HepG2 (cell line): ENCODE data around the gene FAM78A. TPM values are rescaled to one million over a fixed set of nuclear protein-coding genes. Genes with fewer than 3 reads are reported as not detected.
A peak's percentile ranks its signal among the peaks of the same experiment; 100 is the strongest.
"Not testable (repeated sequence)": the region's sequence is repeated elsewhere in the genome, so short reads cannot be mapped to it uniquely, and the experiment has no call there.

ENCODE experiments used
- ATAC-seq: fragments of 200-7000 bp; cut with Tn5 transposase; 3 replicates; pipeline ENCODE4 v1.9.1; 2020; ENCODE audit warnings: mild to moderate bottlenecking, moderate library complexity
- BruUV-seq: library from RNA; stranded (reverse); fragments of 400-500 nt; replicated peaks from 2 replicates; lab custom pipeline; 2021; lab: Mats Ljungman, UMichigan
- CTCF ChIA-PET: fragments of 300-600 bp; formaldehyde crosslinking; extraction: SDS; loops from one replicate; lab custom pipeline; 2021; ENCODE audit warnings: low total read pairs, inconsistent platforms, low intra/inter-chr PET ratio; lab: Yijun Ruan, JAX
- POLR2A ChIA-PET: fragments of 350-600 bp; sonication (Branson Sonifier 250); formaldehyde crosslinking; loops from one replicate; lab custom pipeline; 2020; ENCODE audit warnings: antibody characterized with exemption, inconsistent platforms; lab: Yijun Ruan, JAX
- DNase-seq: peaks from one replicate; pipeline ENCODE4 v3.0.0-alpha.2; 2015; ENCODE audit warnings: low spot score
- FAIRE-seq: peaks from 3 replicates; lab custom pipeline; 2011; peaks lifted over from hg19 to GRCh38; lab: Jason Lieb, UNC
- H2AFZ ChIP-seq: one replicate; pipeline ENCODE4 v1.6.1; 2011; ENCODE audit warnings: low read length, inconsistent platforms
- H3K27ac ChIP-seq: fragments of 300-600 bp; 3 replicates; pipeline ENCODE4 v1.8.0; 2011; ENCODE audit warnings: mixed run types, mild to moderate bottlenecking, mixed read lengths, low read length, inconsistent platforms; ENCODE audit not compliant: insufficient read depth; ENCODE audit errors: extremely low read length
- H3K27me3 ChIP-seq, 2 experiments: fragments of 200-600 bp in 1 of 2; 2 replicates in 1 of 2; 3 replicates in 1 of 2; pipeline versions ENCODE4 v1.6.0 to v1.8.0; 2011; ENCODE audit warnings: low read length in 2 of 2, mild to moderate bottlenecking in 2 of 2, moderate library complexity in 2 of 2, inconsistent platforms in 1 of 2; ENCODE audit not compliant: insufficient read depth in 2 of 2, control insufficient read depth in 1 of 2
- H3K36me3 ChIP-seq, 2 experiments: fragments of 200-600 bp in 1 of 2; replicated peaks in 1 of 2; 2 replicates in 1 of 2; 3 replicates in 1 of 2; pipeline versions ENCODE4 v1.5.1 to v1.8.0; 2011; ENCODE audit warnings: low read length in 2 of 2, inconsistent platforms in 1 of 2; ENCODE audit not compliant: insufficient read depth in 2 of 2, control insufficient read depth in 1 of 2
- H3K4me1 ChIP-seq: 2 replicates; pipeline ENCODE4 v1.5.1; 2012; ENCODE audit warnings: low read length, inconsistent platforms; ENCODE audit not compliant: insufficient read depth
- H3K4me2 ChIP-seq: 2 replicates; pipeline ENCODE4 v1.6.0; 2011; ENCODE audit warnings: low read depth, low read length, inconsistent platforms
- H3K4me3 ChIP-seq, 3 experiments: fragments of 200-600 bp in 1 of 3; sonication (generic), shearing (Covaris generic) in 1 of 3; replicated peaks in 1 of 3; 2 replicates each; pipeline ENCODE4 v1.5.1; 2011 to 2016; ENCODE audit warnings: low read length in 3 of 3, inconsistent platforms in 2 of 3, low read depth in 2 of 3, mild to moderate bottlenecking in 2 of 3, control low read depth in 1 of 3, mixed read lengths in 1 of 3; ENCODE audit not compliant: insufficient read depth in 1 of 3
- H3K79me2 ChIP-seq: one replicate; pipeline ENCODE4 v1.6.1; 2011; ENCODE audit warnings: low read length, inconsistent platforms; ENCODE audit not compliant: insufficient read depth
- H3K9ac ChIP-seq: 2 replicates; pipeline ENCODE4 v1.6.0; 2011; ENCODE audit warnings: mild to moderate bottlenecking, low read depth, low read length, inconsistent platforms; ENCODE audit not compliant: insufficient read depth
- H3K9me3 ChIP-seq: 2 replicates; pipeline ENCODE4 v1.5.1; 2012; ENCODE audit warnings: mild to moderate bottlenecking, low read length
- H4K20me1 ChIP-seq: 2 replicates; pipeline ENCODE4 v1.6.0; 2011; ENCODE audit warnings: inconsistent platforms, mild to moderate bottlenecking, low read length, moderate library complexity; ENCODE audit not compliant: insufficient read depth
- JUN ChIP-seq: sonication (generic); formaldehyde crosslinking; IDR thresholded peaks from 2 replicates; pipeline ENCODE4 v1.4.0; 2020; ENCODE audit warnings: mild to moderate bottlenecking, missing genetic modification reagents
- PITX1 ChIP-seq: sonication (generic); formaldehyde crosslinking; IDR thresholded peaks from 2 replicates; pipeline ENCODE4 v1.5.1; 2020; ENCODE audit warnings: mild to moderate bottlenecking, missing genetic modification reagents
- SALL1 ChIP-seq: sonication (generic); formaldehyde crosslinking; IDR thresholded peaks from 2 replicates; pipeline ENCODE4 v1.8.0; 2022; ENCODE audit warnings: mild to moderate bottlenecking, missing genetic modification reagents
- TBP ChIP-seq: sonication (generic); formaldehyde crosslinking; IDR thresholded peaks from 2 replicates; pipeline ENCODE4 v1.5.0; 2020; ENCODE audit warnings: missing genetic modification reagents
- TEAD3 ChIP-seq: optimal IDR thresholded peaks from 2 replicates; pipeline ENCODE3; 2016; ENCODE audit warnings: borderline replicate concordance
- ZNF841 ChIP-seq: sonication (generic); formaldehyde crosslinking; IDR thresholded peaks from 2 replicates; pipeline ENCODE4 v1.8.1; 2023; ENCODE audit warnings: missing genetic modification reagents, borderline replicate concordance
- WGBS: methylation state at CpG from one replicate; pipeline ENCODE4 v1.1.6; 2017; ENCODE audit warnings: low lambda C conversion rate; 5-methylcytosine and 5-hydroxymethylcytosine counted together
- in situ Hi-C: cut with HindIII; loops from 2 replicates; pipeline ENCODE4 v1.10.0; 2017; ENCODE audit warnings: low pct_unique_long_range_greater_than_20kb; ENCODE audit not compliant: extremely low pct_ligation_motif_present
- intact Hi-C: fragments of 100-400 bp; cut with micrococcal nuclease; formaldehyde crosslinking; loops from one replicate; pipeline ENCODE4 v1.10.0; 2022; ENCODE audit not compliant: unreplicated experiment
- polyA plus RNA-seq, 8 experiments: library from polyadenylated mRNA; depleted of rRNA in 3 of 8; stranded (reverse) in 7 of 8; unstranded in 1 of 8; fragments of >200 nt; fragmentation: Illumina TruSeq in 4 of 8; extraction: Trizol in 4 of 8; gene quantifications; 2 replicates each; pipeline versions ENCODE4 v1.2.1 to v1.2.3, GENCODE V29; 2011 to 2016; ENCODE audit warnings: low read depth in 4 of 8, missing spikeins in 1 of 8, mixed read lengths in 1 of 8; ENCODE audit not compliant: insufficient read depth in 1 of 8
- total RNA-seq, 5 experiments: library from RNA; depleted of rRNA; stranded (reverse); fragments of >200 nt; fragmentation: Illumina TruSeq; extraction: Trizol; gene quantifications; 2 replicates each; pipeline ENCODE4 v1.2.3, GENCODE V29; 2016; ENCODE audit warnings: low read depth in 1 of 5
- TF ChIP-seq, protein P1 (sequence below): sonication (generic); formaldehyde crosslinking; IDR thresholded peaks from 2 replicates; pipeline ENCODE4 v1.5.0; 2020; ENCODE audit warnings: mild to moderate bottlenecking, missing genetic modification reagents
- TF ChIP-seq, protein P2 (sequence below), 2 experiments: sonication (generic) in 1 of 2; formaldehyde crosslinking in 1 of 2; IDR thresholded peaks; 2 replicates each; pipeline versions ENCODE4 v1.4.0 to v1.6.1; 2016 to 2020; ENCODE audit warnings: borderline replicate concordance in 1 of 2, low read depth in 1 of 2, mild to moderate bottlenecking in 1 of 2, missing genetic modification reagents in 1 of 2

Gene FAM78A
- total and polyA plus RNA-seq, 2 of the 13 experiments (the other 11 are each of a cell fraction or from before 2014, with no cell fraction given), result 0.18 to 0.62 TPM

DNA sequence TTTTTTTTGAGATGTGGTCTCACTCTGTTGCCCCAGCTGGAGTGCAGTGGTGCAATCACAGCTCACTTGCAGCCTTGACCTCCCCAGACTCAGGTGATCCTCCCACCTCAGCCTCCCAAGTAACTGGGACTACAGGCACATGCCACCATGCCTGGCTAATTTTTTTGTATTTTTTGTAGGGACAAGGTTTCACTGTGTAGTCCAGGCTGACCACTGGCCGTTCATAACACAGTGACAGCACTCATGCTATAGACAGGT lies 5.4 kb downstream of the FAM78A start:
- FAIRE-seq, H3K9ac ChIP-seq, H3K4me2 ChIP-seq, H3K27ac ChIP-seq, ATAC-seq, H3K36me3 ChIP-seq, BruUV-seq, H3K4me3 ChIP-seq, in situ Hi-C loops, H4K20me1 ChIP-seq, H3K79me2 ChIP-seq, H3K9me3 ChIP-seq, CTCF ChIA-PET, POLR2A ChIA-PET, H2AFZ ChIP-seq: not testable (repeated sequence)
- peaks cover 77% of the 10 kb centered on the region for H3K4me1 ChIP-seq
- WGBS, result 13% methylated on average over 1 of the region's 1 CpG
- intact Hi-C loops, result loop anchor here (10.0 kb wide), 1 partner anchor 54 kb away; no protein-coding TSS in a partner anchor
- H3K27me3 ChIP-seq, result peaks cover 13 to 32% of the 10 kb centered on the region in 2 experiments
- TF ChIP-seq, protein P1, sequence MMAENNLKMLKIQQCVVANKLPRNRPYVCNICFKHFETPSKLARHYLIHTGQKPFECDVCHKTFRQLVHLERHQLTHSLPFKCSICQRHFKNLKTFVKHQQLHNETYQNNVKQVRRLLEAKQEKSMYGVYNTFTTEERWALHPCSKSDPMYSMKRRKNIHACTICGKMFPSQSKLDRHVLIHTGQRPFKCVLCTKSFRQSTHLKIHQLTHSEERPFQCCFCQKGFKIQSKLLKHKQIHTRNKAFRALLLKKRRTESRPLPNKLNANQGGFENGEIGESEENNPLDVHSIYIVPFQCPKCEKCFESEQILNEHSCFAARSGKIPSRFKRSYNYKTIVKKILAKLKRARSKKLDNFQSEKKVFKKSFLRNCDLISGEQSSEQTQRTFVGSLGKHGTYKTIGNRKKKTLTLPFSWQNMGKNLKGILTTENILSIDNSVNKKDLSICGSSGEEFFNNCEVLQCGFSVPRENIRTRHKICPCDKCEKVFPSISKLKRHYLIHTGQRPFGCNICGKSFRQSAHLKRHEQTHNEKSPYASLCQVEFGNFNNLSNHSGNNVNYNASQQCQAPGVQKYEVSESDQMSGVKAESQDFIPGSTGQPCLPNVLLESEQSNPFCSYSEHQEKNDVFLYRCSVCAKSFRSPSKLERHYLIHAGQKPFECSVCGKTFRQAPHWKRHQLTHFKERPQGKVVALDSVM (CRISPR knock-in tag), result peak; percentile 62; the same call in 1 of the 2 replicates
- TF ChIP-seq, all 625 proteins: peak for 1; not testable (repeated sequence) for 624
- DNase-seq, result not testable (repeated sequence)

- Histone ChIP-seq H3K79me2 (no peaks in the 10 kb centered on the region), H3K4me1 (peaks cover 75% of the 10 kb centered on the region), H4K20me1 (no peaks in the 10 kb centered on the region), H3K27ac (no peak overlapping the region), H3K4me3 (no peak overlapping the region), H3K9me3 (no peaks in the 10 kb centered on the region), H3K4me2 (peak overlapping the region; percentile 36; the same call in 1 of the 2 replicates), H3K27me3 (peaks cover 12 to 32% of the 10 kb centered on the region in 2 experiments), H3K36me3 (no peaks in the 10 kb centered on the region), H2AFZ (no peak overlapping the region), H3K9ac (no peak overlapping the region)
- ChIA-PET POLR2A (no interaction called here), CTCF (no interaction called here)
- FAIRE-seq (no peak), ATAC-seq (no peak), DNase-seq (no peak)
- 60% methylated on average over 15 of the region's 20 CpGs for WGBS
- BruUV-seq, result no TSS peak
- intact Hi-C loops (loop anchor here (10.0 kb wide), 1 partner anchor 54 kb away; no protein-coding TSS in a partner anchor), in situ Hi-C loops (no loop called here)
- TF ChIP-seq ZNF841 (CRISPR knock-in tag) (no peak), SALL1 (CRISPR knock-in tag) (no peak; the same call in 1 of the 2 replicates), TBP (CRISPR knock-in tag) (no peak), PITX1 (no peak), TEAD3 (CRISPR knock-in tag) (no peak), JUN (CRISPR knock-in tag) (no peak)
- TF ChIP-seq, protein P2, sequence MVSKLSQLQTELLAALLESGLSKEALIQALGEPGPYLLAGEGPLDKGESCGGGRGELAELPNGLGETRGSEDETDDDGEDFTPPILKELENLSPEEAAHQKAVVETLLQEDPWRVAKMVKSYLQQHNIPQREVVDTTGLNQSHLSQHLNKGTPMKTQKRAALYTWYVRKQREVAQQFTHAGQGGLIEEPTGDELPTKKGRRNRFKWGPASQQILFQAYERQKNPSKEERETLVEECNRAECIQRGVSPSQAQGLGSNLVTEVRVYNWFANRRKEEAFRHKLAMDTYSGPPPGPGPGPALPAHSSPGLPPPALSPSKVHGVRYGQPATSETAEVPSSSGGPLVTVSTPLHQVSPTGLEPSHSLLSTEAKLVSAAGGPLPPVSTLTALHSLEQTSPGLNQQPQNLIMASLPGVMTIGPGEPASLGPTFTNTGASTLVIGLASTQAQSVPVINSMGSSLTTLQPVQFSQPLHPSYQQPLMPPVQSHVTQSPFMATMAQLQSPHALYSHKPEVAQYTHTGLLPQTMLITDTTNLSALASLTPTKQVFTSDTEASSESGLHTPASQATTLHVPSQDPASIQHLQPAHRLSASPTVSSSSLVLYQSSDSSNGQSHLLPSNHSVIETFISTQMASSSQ (IDR thresholded peaks at IDR 0.05; ENCODE audit: low read depth), result no peak
- TF ChIP-seq, protein P2 (CRISPR knock-in tag; IDR thresholded peaks at IDR 0.05; ENCODE audit: borderline replicate concordance), result no peak
Observed at GRCh38 chr9:131270171-131271015, 5.9 kb downstream of the FAM78A start.
